GM21528 (cell line): ENCODE measurements around the gene SLC6A6.

Experiments used
- ATAC-seq: cut with Tn5 transposase; IDR thresholded peaks from one replicate; pipeline ENCODE4 v1.9.1; 2021; ENCODE audit warnings: mild to moderate bottlenecking, moderate library complexity; ENCODE audit not compliant: unreplicated experiment, low FRiP score

SLC6A6 gene

DNA sequence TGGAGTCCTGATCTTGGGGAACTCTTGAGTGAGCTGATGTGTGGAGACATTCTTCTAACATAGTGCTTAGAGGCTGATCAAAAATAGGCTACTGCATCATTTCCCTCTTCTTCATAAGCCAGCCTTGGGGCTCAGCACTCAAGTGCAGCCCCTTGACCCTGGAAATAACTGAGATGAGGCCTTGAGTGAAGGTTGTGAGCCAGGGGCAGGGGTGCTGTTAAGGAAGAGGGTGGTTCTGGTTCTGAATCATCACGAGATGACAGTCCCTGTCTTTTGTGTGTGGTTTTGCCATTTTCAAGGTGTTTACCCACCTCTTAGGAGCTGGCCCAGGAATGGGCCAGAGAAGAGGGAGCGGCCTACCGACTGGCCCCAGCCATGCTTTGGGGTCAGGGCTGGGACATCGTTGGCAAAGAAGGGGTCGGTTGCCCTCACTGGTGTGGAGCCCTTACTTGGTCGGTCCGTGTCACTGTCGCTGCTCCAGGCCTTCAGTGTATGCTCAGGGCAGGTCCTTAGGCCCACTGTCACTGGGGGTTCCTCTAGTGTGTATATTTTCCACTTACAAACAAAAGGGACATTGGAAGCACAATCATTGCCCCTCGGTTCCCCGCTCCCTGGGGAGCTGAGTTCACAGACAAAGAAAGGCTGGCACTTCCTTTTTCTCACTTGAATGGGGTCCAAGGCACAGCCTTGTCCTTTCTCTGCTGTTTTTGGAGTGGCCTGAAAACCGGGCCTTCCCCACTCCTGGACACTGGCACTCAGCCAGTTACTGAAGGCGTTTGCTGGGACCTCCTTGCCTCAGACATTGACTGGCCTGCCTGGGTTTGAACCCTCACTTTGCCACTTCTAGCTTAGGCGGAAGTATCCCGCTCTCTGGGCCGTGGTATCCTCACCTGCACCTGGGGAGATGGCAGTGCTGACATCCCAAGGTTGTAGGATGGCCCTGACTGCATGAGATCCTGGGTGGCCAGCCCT lies 46.6 kb downstream of the SLC6A6 start:
- ATAC-seq = no peak

GRCh38 chr3:14450506-14450905 lies 48.1 kb downstream of the SLC6A6 start:
- no peak for ATAC-seq

DNA sequence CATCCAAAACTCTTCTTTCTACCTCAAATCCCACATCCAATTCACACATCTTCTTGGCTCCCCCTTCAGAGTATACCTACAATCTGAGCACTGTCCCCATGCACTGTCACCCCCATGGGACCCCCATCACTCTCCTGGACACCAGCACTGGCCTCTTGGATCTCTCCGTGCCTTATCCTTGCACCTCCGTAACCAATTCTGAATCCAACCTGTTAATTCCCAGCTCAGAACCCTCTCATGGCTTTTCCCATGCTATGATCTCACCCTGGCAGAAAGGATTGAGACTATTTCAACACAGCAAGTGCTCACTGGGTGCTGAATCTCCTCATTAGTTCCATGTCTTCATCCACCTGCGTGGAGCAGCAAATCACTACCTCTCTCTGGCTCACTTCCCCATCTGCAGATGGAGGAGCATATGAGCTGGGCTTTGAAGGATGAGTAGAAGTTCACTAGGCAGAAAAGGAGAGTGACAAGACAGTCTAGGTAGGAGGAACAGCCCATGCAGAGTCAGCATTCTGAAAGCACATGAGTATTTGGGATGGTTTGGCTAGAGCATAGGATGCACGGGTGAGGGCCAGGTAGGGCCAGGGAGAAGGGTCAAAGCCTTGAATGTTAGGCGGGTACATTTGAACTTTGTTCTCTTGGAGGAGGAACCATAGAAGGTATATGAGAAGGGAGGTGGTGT lies 48.7 kb downstream of the SLC6A6 start:
- ATAC-seq = no peak

- no peak for ATAC-seq
Observed at GRCh38 chr3:14451844-14452739, 49.7 kb downstream of the SLC6A6 start.

GRCh38 chr3:14452740-14453710 lies 50.6 kb downstream of the SLC6A6 start:
- no peak for ATAC-seq

- no peak for ATAC-seq
Observed at GRCh38 chr3:14453876-14454638, 51.7 kb downstream of the SLC6A6 start.

DNA sequence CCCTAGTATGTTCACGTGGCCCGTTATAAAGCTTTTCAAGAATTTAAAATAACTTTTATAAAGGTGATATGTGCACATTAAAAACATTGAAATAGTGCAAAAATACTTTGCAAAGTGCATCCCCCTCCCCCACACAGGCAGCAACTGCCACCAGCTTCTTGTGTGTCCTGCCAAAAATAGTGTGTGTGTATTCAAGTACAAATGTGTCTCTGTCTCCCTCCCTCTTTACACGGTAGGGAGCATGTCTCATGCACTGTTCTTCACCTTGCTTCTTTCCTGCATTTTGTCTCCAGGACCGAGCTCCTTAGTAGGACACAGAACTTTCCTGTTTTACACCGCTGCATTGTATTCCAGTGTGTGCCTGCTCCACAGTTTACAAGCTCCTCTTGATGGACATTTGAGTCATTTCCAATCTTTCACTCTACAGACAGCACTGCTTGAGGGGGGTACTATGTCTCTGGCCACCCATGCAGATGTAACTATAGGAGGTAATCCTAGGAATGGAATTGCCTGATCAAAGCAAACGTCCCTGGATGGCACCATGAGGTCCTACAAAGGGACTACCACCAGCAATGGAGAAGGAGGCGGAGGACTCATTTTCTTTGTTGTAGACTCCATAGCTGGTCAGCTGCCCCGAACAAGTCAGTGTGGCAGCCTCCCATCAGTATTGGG lies 52.4 kb downstream of the SLC6A6 start:
- ATAC-seq = no peak

DNA sequence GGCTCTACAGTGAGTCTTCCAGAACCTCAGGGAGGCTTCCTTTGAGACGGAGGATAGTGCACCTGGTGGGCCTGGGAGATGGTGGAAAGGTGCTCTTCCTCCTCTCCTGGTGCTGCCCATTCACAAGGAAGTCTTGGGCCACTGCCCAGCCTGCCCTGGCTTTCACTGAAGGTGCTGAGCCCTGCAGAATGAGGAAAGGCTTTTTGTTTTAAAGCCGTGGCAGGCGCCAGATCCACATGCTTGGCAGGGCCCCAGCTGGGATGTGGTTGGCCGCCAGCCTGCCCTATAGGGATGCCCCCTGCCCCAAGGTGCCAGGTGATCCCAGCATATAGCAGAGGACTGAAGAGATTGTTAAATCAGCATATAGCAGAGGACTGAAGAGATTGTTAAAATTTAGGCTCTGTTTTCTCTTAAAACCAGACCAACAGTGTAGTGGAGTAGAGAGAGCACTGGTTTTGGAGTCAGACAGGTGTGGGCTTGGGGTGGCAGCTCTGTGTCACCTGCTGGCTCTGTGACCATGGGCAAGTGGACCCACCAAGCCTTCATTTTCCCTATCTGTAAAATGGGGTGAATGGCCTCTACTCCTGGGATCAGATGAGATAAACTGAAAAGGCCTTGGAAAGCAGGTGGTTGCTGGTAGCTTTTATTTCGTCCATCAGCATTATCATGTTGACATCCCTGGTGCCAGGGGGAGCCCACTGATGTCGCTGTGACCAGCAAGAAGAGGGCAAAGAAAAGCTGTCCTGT lies 53.3 kb downstream of the SLC6A6 start:
- no peak for ATAC-seq

GRCh38 chr3:14456794-14457193 lies 54.4 kb downstream of the SLC6A6 start:
- ATAC-seq = no peak

GRCh38 chr3:14457481-14457880 lies 55.1 kb downstream of the SLC6A6 start:
- no peak for ATAC-seq

- ATAC-seq = no peak
Observed at GRCh38 chr3:14457999-14458398, 55.6 kb downstream of the SLC6A6 start.

DNA sequence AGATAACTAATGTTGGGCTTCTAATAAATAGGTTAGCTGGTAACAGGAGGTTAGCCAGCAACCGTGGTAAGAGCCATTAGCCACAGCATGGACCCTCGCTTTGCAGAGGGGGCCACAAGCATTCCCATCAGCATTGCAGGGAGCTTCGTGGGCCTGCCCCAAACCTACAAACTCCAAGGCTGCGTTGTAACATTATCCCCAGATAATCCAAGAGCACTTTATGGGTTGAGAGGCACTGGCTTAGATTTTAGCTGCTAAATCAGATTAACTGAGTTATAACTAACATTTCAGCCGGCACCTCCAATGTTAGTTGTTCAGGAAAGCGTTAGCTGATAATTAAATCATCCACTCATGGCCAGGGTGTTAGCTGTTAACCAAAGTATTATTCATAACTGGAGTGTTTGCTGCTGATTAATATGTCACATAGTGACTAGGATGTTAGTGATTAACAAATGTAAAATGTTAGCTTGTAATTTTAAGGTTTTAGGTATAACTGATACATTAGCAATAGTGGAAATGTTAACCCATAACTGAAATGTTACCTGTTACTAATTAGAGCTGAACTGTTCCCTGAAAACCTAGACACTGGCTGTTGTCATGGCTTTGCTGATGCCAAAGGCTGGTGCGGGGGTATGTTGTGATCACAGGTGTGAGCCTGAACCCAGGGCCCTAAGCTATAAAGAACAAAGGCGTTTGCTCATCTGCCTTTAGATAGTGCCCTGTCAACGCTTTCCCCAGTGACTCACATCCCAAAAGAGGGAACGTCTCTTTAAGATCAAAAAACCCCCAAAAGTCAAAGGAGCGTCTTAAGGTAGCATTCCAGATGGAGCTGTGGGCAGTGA lies 56.2 kb downstream of the SLC6A6 start:
- ATAC-seq = no peak

- no peak for ATAC-seq
Observed at GRCh38 chr3:14459384-14459783, 57.0 kb downstream of the SLC6A6 start.

- no peak for ATAC-seq
Observed at GRCh38 chr3:14459787-14460186, 57.4 kb downstream of the SLC6A6 start.

DNA sequence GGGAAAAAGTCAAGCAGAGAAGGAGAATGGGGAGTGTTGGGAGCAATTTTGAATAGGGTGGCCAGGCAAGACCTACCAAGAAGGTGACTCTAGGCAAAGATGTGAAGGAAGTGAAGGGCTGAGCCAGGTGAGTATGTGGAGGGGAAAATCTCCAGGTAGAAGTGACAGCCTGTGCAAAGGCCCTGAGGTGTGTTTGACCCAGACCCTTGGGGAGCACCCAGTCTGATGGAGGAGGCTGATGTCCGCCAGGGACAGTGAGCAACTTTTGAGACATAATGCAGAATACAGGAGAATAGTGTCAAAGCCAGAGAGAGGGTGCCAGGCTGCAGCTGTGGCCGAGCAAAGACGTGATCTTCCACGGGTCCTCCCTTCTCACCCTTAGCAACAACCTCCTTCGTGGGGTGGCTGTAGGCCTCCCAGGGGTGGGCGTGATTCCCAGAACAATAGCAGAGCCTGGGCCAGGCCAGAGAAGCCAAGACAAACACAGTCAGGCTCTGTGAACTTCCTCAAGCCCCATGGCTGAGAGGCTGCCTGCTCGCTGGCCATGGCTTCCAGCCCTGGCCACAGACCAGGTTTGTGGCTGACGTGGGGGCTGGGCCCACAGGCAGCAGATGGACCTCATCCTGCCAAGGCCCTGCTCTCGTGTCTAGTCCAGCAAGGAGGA lies 58.1 kb downstream of the SLC6A6 start:
- ATAC-seq = no peak
